ENCODE measurements around the gene LIFR. TPM values are rescaled to one million over a fixed set of nuclear protein-coding genes. Genes with fewer than 3 reads are reported as not detected.

The LIFR gene
- total and polyA plus RNA-seq, 2 donors (not counting 3 experiments of a cell fraction or from before 2014, with no cell fraction given), result 4.1 to 36.4 TPM

DNA sequence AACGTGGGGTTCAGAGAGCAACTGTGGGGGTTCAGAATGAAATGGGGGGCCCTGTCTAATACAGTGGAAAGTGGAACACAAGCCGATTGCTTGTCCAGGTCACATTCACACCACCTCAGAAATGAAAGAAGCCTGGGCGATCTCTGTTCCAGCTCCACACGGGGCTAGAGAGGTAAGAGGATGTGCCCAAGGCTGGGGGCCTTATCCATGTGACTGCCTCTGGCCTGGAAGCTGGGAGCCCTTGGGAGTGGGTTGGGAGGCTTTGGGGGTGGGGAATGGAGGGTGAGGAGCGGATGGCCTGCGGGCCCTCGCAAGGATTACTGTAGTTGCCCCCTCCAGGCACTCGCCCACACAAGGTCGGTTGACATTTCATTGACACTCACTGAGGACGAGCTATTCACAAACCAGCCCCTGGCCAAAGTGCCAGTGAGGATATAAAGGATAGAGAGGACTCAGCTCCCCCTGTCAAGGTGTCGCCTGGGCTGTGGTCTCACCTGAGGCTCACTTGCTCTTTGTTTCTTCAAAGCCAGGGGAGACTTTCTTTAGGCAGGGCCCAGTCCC is 86.7 kb downstream of the LIFR start:
- DNase-seq (ENCODE audit: low read depth, low spot score) (no peak), FAIRE-seq (no peak)
- Histone ChIP-seq H3K4me3 (replicated peaks in 1 of 3; ENCODE audit: insufficient read depth in 1 of 3, low read depth in 1 of 3, low read length in 3 of 3) (no peak overlapping the region), H3K9me3 (replicated peaks; ENCODE audit: control insufficient read depth, insufficient read depth, low read length) (no peaks in the 10 kb centered on the region), H3K9me1 (replicated peaks; ENCODE audit: control insufficient read depth, extremely low read depth, insufficient read depth, low read length) (no peaks in the 10 kb centered on the region), H3K79me2 (ENCODE audit: control insufficient read depth, insufficient read depth, low read length) (no peaks in the 10 kb centered on the region), H2AFZ (ENCODE audit: low read depth, low read length) (no peak overlapping the region), H3K27ac (ENCODE audit: insufficient read depth, low read depth, low read length) (no peak overlapping the region), H3K9ac (replicated peaks; ENCODE audit: extremely low read depth, insufficient read depth, low read length) (no peak overlapping the region), H3K4me1 (ENCODE audit: control insufficient read depth, extremely low read depth, insufficient read depth, low read length) (peaks cover 41% of the 10 kb centered on the region), H4K20me1 (replicated peaks; ENCODE audit: control insufficient read depth, extremely low read depth, insufficient read depth, low read length) (no peaks in the 10 kb centered on the region), H3K27me3 (ENCODE audit: control insufficient read depth in 2 of 2, insufficient read depth in 2 of 2, low read length in 2 of 2) (no peaks in the 10 kb centered on the region), H3K4me2 (ENCODE audit: insufficient read depth, low read length) (no peak overlapping the region), H3K36me3 (ENCODE audit: control insufficient read depth in 2 of 2, extremely low read depth in 1 of 2, insufficient read depth in 2 of 2, low read length in 2 of 2) (no peaks in the 10 kb centered on the region)
- intact Hi-C loops (cut with micrococcal nuclease) (no loop called here), dilution Hi-C loops (cut with MboI; ENCODE audit: extremely low pct_ligation_motif_present, low sequenced_read_pairs) (no loop called here)
- ChIA-PET POLR2A (no interaction called here), CTCF (interaction anchor here (9.2 kb wide), 1 partner anchor 28 kb away, joined by 163 read pairs; no protein-coding TSS in a partner anchor)
- no peak for TF ChIP-seq GATA2 (IDR thresholded peaks at IDR 0.05; ENCODE audit: insufficient read depth, insufficient read length, low read depth, low read length)
- no TSS peak for BruUV-seq (replicated peaks)

DNA sequence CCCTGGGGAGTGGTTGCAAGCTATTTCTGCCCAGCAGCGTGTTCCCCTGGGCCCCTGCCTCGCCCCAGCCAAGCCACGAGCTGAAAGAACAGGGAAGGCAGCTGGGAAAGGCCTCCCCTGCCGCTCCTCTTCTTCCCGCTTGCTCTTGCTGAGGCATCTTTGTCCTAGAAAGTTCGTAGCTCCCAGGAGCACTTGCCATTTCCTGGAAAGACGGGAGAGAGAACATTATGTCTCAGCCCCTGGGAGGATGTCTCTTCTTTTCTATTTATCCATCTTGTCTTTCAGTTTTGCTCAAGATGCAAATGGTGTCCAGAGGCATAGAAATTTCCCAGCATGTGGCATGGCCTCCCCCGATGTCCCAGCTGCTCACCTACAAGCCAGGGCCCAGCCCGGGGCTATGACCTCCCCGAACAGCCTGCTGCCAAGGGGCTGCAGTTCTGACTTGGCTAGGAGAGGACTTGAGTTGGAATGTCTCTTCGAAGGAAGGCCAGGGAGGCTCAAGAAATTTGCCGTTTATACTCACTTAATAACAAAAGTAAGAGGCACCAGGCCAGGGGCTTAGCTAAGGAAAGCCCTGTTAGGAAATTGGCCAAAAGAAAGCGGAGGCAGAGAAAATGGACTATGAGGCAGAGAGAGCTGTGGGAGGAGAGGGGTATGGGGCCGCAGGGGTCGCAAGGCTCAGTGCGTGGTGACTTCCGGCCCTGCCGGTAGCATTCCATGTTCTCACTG is 87.3 kb downstream of the LIFR start:
- DNase-seq (ENCODE audit: low read depth, low spot score) (no peak), FAIRE-seq (peak; percentile 35)
- intact Hi-C loops (cut with micrococcal nuclease) (no loop called here), dilution Hi-C loops (cut with MboI; ENCODE audit: extremely low pct_ligation_motif_present, low sequenced_read_pairs) (no loop called here)
- Histone ChIP-seq H3K9me1 (replicated peaks; ENCODE audit: control insufficient read depth, extremely low read depth, insufficient read depth, low read length) (no peaks in the 10 kb centered on the region), H3K9me3 (replicated peaks; ENCODE audit: control insufficient read depth, insufficient read depth, low read length) (no peaks in the 10 kb centered on the region), H3K9ac (replicated peaks; ENCODE audit: extremely low read depth, insufficient read depth, low read length) (no peak overlapping the region), H3K27me3 (ENCODE audit: control insufficient read depth in 2 of 2, insufficient read depth in 2 of 2, low read length in 2 of 2) (no peaks in the 10 kb centered on the region), H3K27ac (ENCODE audit: insufficient read depth, low read depth, low read length) (no peak overlapping the region), H2AFZ (ENCODE audit: low read depth, low read length) (no peak overlapping the region), H3K4me1 (ENCODE audit: control insufficient read depth, extremely low read depth, insufficient read depth, low read length) (peaks cover 46% of the 10 kb centered on the region), H3K36me3 (ENCODE audit: control insufficient read depth in 2 of 2, extremely low read depth in 1 of 2, insufficient read depth in 2 of 2, low read length in 2 of 2) (no peaks in the 10 kb centered on the region), H3K79me2 (ENCODE audit: control insufficient read depth, insufficient read depth, low read length) (no peaks in the 10 kb centered on the region), H3K4me3 (replicated peaks in 1 of 3; ENCODE audit: insufficient read depth in 1 of 3, low read depth in 1 of 3, low read length in 3 of 3) (no peak overlapping the region), H4K20me1 (replicated peaks; ENCODE audit: control insufficient read depth, extremely low read depth, insufficient read depth, low read length) (no peaks in the 10 kb centered on the region), H3K4me2 (ENCODE audit: insufficient read depth, low read length) (no peak overlapping the region)
- ChIA-PET POLR2A (no interaction called here), CTCF (interaction anchor here (1.1 to 9.2 kb wide), 3 partner anchors 10 to 48 kb away, joined by 3 to 163 read pairs (median 4); no protein-coding TSS in a partner anchor)
- BruUV-seq (replicated peaks), result no TSS peak
- TF ChIP-seq MYC (IDR thresholded peaks at IDR 0.05; ENCODE audit: low read depth, low read length), result no peak
- no peak for TF ChIP-seq GATA2 (IDR thresholded peaks at IDR 0.05; ENCODE audit: insufficient read depth, insufficient read length, low read depth, low read length)
